ENCODE data around the gene ATG13.

The ATG13 gene

DNA sequence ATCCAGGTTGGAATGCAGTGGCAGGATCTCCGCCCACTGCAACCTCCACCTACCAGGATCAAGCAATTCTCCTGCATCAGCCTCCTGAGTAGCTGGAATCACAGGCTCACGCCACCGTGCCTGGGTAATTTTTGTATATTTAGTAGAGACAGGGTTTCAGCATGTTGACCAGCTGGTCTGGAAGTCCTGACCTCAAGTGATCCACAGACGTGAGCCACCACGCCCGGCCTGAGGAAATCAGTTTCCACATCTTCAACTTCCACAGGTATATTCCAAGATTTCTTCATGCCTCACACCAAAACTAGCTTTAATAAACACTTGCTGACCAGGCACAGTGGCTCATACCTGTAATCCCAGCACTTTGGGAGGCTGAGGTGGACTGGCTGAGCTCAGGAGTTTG lies 8.0 kb upstream of the ATG13 start:
- DNase-seq: no peak

- DNase-seq: no peak
Observed at GRCh38 chr11:46611526-46612304, 5.6 kb upstream of the ATG13 start.

- no peak for DNase-seq
Observed at GRCh38 chr11:46612326-46612725, 5.0 kb upstream of the ATG13 start.

- no peak for DNase-seq
Observed at GRCh38 chr11:46615756-46616155, 1.6 kb upstream of the ATG13 start.

GRCh38 chr11:46616551-46617133 lies 711 bp upstream of the ATG13 start:
- DNase-seq: no peak

- DNase-seq: no peak
Observed at GRCh38 chr11:46617972-46618314, 590 bp downstream of the ATG13 start.

DNA sequence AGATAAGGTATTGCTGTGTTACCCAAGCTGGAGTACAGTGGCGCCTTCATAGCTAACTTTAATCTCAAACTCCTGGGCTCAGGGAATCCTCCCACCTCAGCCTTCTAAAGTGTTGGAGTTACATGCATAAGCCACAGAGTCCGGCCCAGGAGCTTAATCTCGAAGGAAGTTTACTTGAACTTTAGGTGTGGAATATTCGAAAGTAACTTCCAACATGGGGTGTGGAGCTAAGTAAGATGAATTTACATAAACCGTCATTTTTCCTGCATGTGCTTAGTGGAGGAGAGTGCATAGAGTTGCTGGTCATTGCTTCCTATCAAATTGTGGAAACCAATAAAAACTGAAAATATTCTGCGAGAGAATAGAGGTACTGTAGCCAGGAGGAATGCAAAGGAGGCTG lies 1.5 kb downstream of the ATG13 start:
- DNase-seq: no peak

- no peak for DNase-seq
Observed at GRCh38 chr11:46625406-46625805, 8.1 kb downstream of the ATG13 start.

GRCh38 chr11:46628961-46629360 lies 11.6 kb downstream of the ATG13 start:
- DNase-seq: no peak

DNA sequence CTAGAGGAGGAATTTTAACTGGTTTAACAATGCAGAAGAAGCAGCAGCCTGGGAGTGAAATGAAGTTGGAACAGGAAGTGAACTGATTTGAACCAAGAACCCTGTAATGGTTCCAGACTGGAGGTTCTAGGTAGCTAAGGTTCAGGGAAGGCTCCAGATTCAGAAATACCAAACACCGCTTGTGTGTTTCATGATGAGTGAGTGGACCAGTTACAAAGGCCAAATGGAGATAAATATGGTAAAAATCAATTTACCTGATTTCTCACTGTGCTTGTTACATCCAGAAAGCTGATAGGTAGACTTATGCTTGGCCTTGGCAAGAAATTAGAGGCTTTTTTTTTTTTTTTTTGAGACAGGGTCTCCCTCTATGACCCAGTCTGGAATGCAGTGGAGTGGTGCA lies 12.9 kb downstream of the ATG13 start:
- DNase-seq: no peak

- no peak for DNase-seq
Observed at GRCh38 chr11:46631676-46632075, 14.3 kb downstream of the ATG13 start.

DNA sequence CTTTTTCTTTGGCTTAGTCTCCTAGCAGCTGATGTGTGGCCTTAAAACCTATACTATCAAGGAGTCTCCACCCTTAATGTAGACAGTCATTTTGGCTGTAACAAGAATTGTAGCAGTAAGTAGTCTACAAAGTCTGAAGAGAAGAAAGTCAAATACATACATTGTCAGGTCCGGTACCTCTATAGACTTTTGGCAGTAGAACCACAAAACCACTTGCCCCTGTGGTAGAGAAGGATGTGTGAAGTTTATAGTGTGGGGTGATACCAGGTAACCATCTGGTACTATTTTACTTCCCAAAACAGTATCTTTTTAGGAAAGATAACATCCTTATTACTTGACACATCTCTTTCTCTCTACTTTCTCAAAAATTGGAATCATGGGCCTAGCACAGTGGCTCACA lies 15.1 kb downstream of the ATG13 start:
- DNase-seq: no peak

GRCh38 chr11:46633291-46634217 lies 16.2 kb downstream of the ATG13 start:
- no peak for DNase-seq

GRCh38 chr11:46635557-46636139 lies 18.3 kb downstream of the ATG13 start:
- DNase-seq: no peak

DNA sequence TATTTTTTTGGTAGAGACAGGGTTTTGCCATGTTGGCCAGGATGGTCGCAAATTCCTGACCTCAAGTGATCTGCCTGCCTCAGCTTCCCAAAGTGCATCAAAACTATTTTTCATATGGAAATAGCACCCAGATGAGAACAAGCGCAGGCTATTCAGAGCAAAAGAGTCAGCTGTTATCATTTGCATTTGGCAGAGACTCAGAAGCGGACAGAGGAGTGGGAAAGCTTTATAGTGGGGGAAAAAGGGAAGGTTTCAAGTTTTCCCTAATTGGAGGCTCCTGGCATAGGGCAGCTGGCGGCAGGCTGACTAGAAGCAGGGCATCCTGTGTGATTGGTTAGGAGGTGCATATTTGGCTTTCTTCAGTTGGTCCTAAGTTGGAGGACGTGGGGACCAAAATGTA lies 20.2 kb downstream of the ATG13 start:
- no peak for DNase-seq

GRCh38 chr11:46639197-46639839 lies 22.0 kb downstream of the ATG13 start:
- no peak for DNase-seq

DNA sequence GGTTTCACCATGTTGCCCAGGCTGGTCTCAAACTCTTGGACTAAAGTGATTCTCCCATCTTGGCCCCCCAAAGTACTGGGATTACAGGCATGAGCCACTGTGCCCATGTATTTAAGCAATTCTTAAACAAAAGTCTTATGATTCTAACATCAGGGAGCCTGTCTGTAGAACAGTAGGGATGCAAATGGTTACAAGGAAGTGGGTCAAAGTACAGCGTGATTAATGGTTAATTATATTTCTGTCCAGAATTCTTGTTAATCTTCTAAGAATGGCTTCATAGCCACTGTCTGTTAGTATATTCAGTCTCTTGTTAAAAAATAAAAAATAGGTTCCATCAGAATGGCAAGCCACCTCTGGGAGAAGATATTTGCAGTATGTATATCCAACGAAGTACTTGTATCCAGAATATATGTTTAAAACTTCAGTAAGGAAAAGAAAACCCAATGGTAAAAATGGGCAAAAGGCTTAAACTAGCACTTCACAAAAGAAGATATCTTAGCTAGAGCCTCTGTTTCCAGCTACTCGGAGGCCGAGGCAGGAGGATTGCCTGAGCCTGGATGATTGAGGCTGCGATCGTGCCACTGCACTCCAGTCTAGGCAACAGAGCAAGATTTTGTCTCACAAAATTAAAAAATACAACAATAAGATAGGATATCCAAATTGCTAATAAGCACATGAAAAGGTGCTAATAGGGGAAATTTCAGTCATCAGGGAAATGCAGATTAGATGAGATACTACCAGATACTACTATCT lies 22.9 kb downstream of the ATG13 start:
- no peak for DNase-seq

- DNase-seq: no peak
Observed at GRCh38 chr11:46641639-46642038, 24.3 kb downstream of the ATG13 start.

GRCh38 chr11:46642627-46643335 lies 25.4 kb downstream of the ATG13 start:
- no peak for DNase-seq

DNA sequence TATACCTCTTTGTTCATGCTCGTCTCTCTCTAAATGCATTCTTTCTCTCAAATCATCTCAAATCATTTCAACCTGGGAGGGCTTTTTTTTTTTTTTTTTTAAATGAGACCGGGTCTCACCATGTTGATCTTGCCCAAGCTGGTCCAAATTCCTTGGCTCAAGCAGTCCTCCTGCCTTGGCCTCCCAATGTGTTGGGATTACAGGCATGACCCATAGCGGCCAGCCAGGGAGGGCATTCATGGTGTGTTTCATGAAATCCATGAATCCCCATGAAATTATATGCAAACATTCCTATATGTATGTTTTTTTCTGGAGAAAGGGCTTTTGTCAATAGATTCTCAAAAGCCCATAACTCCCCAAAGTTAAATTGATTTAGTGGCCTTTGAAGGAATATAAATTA lies 26.2 kb downstream of the ATG13 start:
- no peak for DNase-seq

GRCh38 chr11:46643986-46644385 lies 26.6 kb downstream of the ATG13 start:
- DNase-seq: no peak
